Activated CD4-positive, alpha-beta T cell treated with anti-CD3 and anti-CD28 coated beads for 48 hours (primary cell): ENCODE results near the gene NSMCE1.
A peak's percentile ranks its signal among the peaks of the same experiment; 100 is the strongest.

Source experiments
- DNase-seq: peaks from one replicate; pipeline ENCODE4 v3.0.0-alpha.2; 2020

The NSMCE1 gene

DNA sequence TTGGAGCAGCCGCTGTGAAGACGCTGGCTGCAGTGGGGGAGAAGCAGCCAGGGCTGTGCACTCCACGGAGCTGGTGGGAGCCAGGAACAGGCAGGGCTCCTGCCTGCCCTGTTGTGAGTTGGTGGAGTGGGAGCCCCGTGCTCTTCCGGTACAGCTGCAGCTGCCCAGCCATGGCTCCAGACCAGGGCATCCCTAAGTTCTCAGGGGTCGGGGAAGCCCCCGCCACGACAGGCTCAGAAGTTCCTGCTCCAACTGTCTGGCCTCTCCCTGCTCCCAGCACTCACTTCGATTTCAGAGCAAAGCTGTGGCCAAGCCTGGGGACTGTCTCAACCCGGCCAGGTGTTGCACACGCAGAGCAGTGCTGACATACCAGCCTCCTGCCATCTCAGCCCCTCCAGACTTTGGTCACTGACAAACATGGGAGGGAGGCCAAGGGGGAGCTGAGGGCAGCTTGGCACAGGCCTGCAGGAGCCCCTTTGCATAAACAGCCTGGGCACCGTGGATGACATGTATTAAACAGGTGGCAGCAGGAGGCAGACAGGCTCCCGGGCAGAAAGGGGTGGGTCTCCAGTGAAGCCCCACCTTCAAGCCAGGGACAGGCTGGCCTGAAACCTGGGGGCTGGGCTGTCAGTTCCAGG, 79.1 kb downstream of the NSMCE1 start:
- DNase-seq, result no peak

GRCh38 chr16:27188633-27189032, 79.9 kb downstream of the NSMCE1 start:
- DNase-seq, result no peak

- DNase-seq, result no peak
Observed at GRCh38 chr16:27185776-27186130, 82.8 kb downstream of the NSMCE1 start.

- DNase-seq, result no peak
Observed at GRCh38 chr16:27182906-27183405, 85.6 kb downstream of the NSMCE1 start.

DNA sequence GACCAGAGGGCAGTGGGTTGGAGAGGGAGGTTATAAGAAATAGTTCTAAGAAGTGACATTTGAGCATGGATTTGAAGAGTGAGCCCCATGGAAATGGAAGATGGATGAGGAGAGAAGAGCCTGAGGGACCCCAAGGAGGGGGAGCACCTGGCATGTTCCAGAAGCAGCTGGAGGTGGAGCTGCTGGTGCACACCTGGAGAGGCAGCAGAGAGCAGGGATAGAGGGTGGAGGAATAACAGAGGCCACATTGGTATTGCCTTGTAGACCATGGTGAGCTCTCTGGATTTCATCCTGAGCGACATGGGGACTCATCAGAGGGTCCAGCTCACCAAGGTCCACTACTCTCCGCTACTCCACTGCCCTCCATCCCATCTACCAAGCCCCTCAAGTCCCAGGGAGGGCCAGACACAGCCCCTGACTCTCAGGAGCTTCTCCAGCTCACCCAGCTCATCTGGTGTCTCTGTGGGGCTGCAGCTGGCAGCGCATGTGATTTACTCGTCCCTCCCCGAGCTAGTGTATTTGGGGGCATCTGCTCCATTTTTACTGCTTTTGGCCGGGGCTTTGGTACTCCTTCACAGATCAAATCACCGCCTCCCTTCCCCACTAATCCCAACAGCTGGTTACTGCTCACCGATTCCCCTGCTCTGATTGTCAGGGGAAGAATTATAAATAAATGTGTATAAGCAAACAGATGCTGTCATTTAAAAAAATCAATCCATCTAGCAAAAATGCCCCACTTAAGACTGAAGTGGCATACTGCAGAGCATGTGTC, 87.4 kb downstream of the NSMCE1 start:
- DNase-seq, result no peak

GRCh38 chr16:27179500-27180072, 89.0 kb downstream of the NSMCE1 start:
- DNase-seq, result peak; percentile 94

- DNase-seq, result peak; percentile 68
Observed at GRCh38 chr16:27177031-27177774, 91.4 kb downstream of the NSMCE1 start.

DNA sequence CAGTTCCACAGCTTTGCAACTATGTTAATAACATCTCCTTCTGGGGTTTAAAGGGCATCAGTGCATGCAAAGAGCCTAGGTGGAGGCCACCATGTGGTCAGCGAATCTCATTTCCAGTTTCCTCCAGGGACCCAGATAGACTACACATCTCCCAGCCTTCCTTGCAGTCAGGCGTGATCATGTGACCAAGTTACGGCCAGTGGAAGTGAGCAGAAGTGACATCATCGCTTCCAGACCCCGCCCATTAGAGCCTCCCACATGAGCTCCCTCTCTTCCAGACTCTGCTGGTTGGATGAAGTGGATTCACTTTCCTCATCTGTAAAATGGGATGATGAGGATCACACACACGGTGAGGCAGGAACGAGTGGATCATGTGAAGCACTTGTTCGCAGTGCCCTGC, 92.7 kb downstream of the NSMCE1 start:
- peak; percentile 28 for DNase-seq
